Naive B cell (primary cell): ENCODE measurements around the gene SULF2. TPM values are rescaled to one million over a fixed set of nuclear protein-coding genes. Genes with fewer than 3 reads are reported as not detected.

Experiments
- ATAC-seq, 2 donors: fragments of 150-1000 bp; cut with Tn5 transposase; 2 replicates each; pipeline ENCODE4 v1.10.0; 2021; ENCODE audit warnings: low read depth in 2 of 2, mild to moderate bottlenecking in 2 of 2, moderate library complexity in 2 of 2
- DNase-seq: peaks from one replicate; pipeline ENCODE4 v3.0.0; 2022
- H3K27ac Mint-ChIP-seq, 6 donors: one replicate each; pipeline ENCODE4 v1.8.0; 2020 to 2022; ENCODE audit warnings: mild to moderate bottlenecking in 6 of 6, mixed read lengths in 6 of 6, moderate library complexity in 5 of 6, inconsistent platforms in 2 of 6
- H3K27me3 Mint-ChIP-seq, 3 donors: one replicate each; pipeline ENCODE4 v1.8.0; 2021 to 2022; ENCODE audit warnings: mixed read lengths in 3 of 3, mild to moderate bottlenecking in 1 of 3
- H3K36me3 Mint-ChIP-seq, 2 donors: one replicate each; pipeline ENCODE4 v1.8.0; 2020 to 2022; ENCODE audit warnings: mixed read lengths in 2 of 2, inconsistent platforms in 1 of 2, mild to moderate bottlenecking in 1 of 2
- H3K4me1 Mint-ChIP-seq, 3 donors: one replicate each; pipeline ENCODE4 v1.8.0; 2020 to 2022; ENCODE audit warnings: mixed read lengths in 3 of 3, inconsistent platforms in 1 of 3, mild to moderate bottlenecking in 1 of 3, moderate library complexity in 1 of 3
- H3K4me3 Mint-ChIP-seq, 8 donors: one replicate each; pipeline ENCODE4 v1.8.0; 2020 to 2022; ENCODE audit warnings: mild to moderate bottlenecking in 8 of 8, mixed read lengths in 8 of 8, moderate library complexity in 8 of 8, inconsistent platforms in 2 of 8
- H3K9me3 Mint-ChIP-seq, 7 donors: one replicate each; pipeline ENCODE4 v1.8.0; 2020 to 2022; ENCODE audit warnings: mixed read lengths in 7 of 7, mild to moderate bottlenecking in 5 of 7, inconsistent platforms in 2 of 7, moderate library complexity in 1 of 7
- polyA plus RNA-seq, 6 donors: library from polyadenylated mRNA; unstranded; fragments of 300-500 nt; fragmentation: Illumina TruSeq; gene quantifications; one replicate each; pipeline ENCODE4 v1.2.3, GENCODE V29; 2021; ENCODE audit warnings: low read depth in 6 of 6

SULF2 gene
- polyA plus RNA-seq, 6 donors from 2014 or later = 1.2 to 3.2 (median 2.6) TPM; not detected in 1

DNA sequence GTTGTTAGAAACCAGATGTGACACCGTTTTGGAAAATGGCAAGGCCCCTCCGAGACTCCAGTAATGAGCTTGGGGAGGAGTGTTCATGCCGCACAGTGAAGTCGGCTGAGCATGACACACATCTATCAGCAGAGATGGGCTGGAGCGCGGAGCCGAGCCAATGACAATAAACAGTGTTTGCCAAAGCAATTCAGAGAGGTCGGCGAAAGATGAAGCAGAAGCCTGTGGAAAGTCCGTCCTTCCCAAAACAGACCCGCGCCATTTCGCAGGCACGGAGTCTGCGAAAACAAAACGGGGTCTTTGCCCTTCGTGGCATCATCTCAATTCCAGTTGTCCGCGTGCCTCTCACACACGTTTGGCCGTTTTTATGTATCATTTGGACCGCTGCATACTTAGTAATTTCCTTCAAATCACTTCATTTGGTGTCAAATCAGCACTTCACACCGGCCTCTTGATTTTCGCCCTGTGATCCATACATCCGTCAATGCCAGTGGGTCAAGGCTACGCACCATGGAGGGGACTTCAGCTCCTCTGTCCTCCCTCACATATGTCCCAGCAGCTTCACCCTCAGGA is 71.3 kb downstream of the SULF2 start:
- Mint-ChIP-seq H3K27ac (peak overlapping the region in 2 of 6 donors; percentile 25 to 26), H3K9me3 (peaks cover 0 to 4% (median 0%) of the 10 kb centered on the region in 7 donors), H3K4me1 (peaks cover 3 to 5% (median 5%) of the 10 kb centered on the region in 3 donors), H3K4me3 (no peak overlapping the region), H3K27me3 (peaks cover 18 to 44% (median 22%) of the 10 kb centered on the region in 3 donors), H3K36me3 (peaks cover 0 to 8% of the 10 kb centered on the region in 2 donors)
- DNase-seq = no peak
- ATAC-seq = no peak

DNA sequence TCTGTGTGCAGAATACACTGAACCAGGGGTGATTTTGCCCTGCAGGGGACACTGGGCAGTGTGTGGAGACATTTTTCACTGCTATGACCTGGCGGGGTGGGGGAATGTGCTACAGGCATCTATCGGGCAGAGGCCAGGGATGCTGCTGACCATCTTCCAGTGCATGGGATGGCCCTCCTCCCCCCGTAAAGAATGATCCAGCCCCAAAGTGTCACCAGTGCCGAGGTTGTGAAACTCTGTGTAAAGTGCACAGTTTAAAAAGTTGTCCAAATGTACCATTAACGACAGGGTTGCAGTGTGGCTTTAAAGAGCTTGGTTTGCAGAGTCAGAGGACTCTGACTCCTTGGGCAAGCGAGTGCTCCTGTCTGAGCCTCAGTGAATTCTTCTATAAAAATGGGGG is 72.1 kb downstream of the SULF2 start:
- H3K36me3 Mint-ChIP-seq = peaks cover 0 to 8% of the 10 kb centered on the region in 2 donors
- peaks cover 0 to 4% (median 0%) of the 10 kb centered on the region in 7 donors for H3K9me3 Mint-ChIP-seq
- no peak overlapping the region for H3K27ac Mint-ChIP-seq
- DNase-seq (no peak), ATAC-seq (no peak)
- H3K27me3 Mint-ChIP-seq = peaks cover 18 to 44% (median 22%) of the 10 kb centered on the region in 3 donors
- H3K4me1 Mint-ChIP-seq = peaks cover 8 to 12% (median 12%) of the 10 kb centered on the region in 3 donors
- no peak overlapping the region for H3K4me3 Mint-ChIP-seq

DNA sequence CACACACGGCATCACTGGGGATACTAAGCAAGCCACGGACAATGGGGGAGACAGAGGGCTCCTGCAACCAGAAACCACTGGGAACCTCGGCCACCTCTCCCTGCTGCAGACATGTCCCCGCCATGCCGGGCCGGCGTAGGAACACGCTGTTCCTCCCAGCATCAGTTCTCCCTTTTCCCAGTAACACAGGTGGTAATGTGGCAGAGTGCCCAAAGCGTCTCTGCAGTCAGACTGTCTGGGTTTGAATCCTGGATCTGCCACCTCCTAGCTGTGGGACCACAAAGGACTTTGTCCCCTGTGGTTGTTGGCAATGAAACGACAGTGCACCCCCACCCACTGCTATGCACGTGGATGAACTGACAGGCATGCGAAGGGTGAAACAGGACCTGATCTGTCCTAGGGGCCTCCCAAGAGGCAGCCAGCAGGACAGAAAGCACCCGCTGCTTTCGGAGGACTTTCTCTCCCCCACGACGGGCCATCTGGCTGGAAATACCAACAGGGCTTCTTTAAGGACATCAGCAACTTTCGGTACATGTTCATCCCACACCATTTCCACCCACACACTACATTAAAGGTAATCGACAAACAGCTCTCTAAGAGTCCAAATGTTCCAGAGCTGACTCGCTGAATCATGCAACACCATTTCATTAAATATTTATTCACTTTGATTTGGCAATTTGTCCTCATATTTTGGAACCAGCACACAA is 74.1 kb downstream of the SULF2 start:
- ATAC-seq (no peak), DNase-seq (no peak)
- H3K27me3 Mint-ChIP-seq = peaks cover 22 to 44% (median 22%) of the 10 kb centered on the region in 3 donors

DNA sequence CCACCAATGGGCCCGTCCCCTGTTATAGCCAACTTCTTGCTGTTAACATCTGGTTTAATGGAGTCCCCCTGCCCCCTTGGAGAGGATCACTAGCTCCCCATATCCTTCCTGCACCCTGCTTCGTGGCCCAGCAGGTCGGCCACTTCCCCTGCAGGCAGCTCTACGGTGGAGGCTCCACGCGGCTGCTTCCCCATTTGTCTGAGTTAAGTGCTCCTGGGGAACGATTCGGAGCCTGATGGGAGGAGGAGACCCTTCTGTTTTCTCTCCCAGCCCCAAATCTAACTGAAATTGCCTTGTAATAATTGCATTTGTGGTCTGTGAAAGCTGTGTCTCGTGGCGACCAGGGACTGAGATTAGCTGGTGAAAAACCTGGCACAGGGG is 74.6 kb downstream of the SULF2 start:
- Mint-ChIP-seq H3K4me1 (peaks cover 12 to 19% (median 17%) of the 10 kb centered on the region in 3 donors), H3K4me3 (no peak overlapping the region), H3K9me3 (peaks cover 0 to 4% (median 0%) of the 10 kb centered on the region in 7 donors), H3K27me3 (peaks cover 22 to 42% (median 24%) of the 10 kb centered on the region in 3 donors), H3K36me3 (peaks cover 0 to 8% of the 10 kb centered on the region in 2 donors), H3K27ac (no peak overlapping the region)
- DNase-seq (no peak), ATAC-seq (no peak)

More for the DNA sequence above, 74.1 kb downstream of the SULF2 start:
- Mint-ChIP-seq H3K4me3 (no peak overlapping the region), H3K36me3 (peaks cover 0 to 8% of the 10 kb centered on the region in 2 donors), H3K27ac (no peak overlapping the region), H3K9me3 (peaks cover 0 to 4% (median 0%) of the 10 kb centered on the region in 7 donors), H3K4me1 (peaks cover 12 to 19% (median 17%) of the 10 kb centered on the region in 3 donors)

DNA sequence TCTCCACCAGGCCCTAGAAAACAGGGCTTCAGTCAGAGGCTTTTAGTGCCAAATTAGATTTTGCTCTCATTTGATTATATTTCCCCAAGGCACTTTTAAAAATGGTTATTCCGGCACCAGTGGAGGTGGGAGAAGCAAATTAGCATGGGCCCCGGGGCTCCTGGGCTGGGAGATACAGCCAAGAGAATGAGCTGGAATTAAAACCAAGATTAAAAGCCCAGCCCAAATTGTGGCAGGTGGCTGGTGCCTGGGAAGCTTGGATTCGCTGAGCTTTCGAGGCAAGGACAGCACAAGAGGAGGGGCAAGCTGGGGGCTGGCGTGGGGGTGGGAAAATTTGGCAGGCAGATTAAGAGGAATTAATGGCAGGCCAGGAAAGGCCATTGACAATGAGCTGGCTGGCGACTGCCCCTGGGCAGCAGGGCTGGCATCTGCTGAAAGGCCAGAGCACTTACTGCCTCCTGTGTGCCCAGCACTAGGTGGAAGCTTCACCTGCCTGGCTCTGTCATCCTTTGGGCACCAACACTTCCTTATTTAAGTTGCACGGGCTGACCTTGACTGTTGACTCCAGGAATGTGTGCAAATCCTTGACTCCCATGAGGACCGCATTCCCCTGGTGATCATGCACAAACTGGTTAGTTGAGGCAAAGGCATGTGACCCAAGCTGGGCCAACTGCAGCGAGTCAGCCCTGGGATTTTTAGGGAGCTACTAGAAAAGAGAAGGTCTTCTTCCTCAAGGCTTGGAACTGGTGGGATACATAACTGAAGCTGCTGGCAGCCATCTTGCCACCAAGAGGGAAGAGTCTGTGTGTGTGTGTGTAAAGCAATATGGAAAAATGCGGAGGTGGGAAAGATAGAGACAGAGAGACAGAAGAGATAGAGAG is 76.1 kb downstream of the SULF2 start:
- H3K4me1 Mint-ChIP-seq = peaks cover 12 to 19% (median 17%) of the 10 kb centered on the region in 3 donors
- peaks cover 0 to 4% (median 0%) of the 10 kb centered on the region in 7 donors for H3K9me3 Mint-ChIP-seq
- H3K36me3 Mint-ChIP-seq = peaks cover 0 to 8% of the 10 kb centered on the region in 2 donors
- H3K4me3 Mint-ChIP-seq = peak overlapping the region in 1 of 8 donors; percentile 1
- H3K27ac Mint-ChIP-seq = no peak overlapping the region
- peaks cover 17 to 36% (median 27%) of the 10 kb centered on the region in 3 donors for H3K27me3 Mint-ChIP-seq
- no peak for ATAC-seq
- no peak for DNase-seq

DNA sequence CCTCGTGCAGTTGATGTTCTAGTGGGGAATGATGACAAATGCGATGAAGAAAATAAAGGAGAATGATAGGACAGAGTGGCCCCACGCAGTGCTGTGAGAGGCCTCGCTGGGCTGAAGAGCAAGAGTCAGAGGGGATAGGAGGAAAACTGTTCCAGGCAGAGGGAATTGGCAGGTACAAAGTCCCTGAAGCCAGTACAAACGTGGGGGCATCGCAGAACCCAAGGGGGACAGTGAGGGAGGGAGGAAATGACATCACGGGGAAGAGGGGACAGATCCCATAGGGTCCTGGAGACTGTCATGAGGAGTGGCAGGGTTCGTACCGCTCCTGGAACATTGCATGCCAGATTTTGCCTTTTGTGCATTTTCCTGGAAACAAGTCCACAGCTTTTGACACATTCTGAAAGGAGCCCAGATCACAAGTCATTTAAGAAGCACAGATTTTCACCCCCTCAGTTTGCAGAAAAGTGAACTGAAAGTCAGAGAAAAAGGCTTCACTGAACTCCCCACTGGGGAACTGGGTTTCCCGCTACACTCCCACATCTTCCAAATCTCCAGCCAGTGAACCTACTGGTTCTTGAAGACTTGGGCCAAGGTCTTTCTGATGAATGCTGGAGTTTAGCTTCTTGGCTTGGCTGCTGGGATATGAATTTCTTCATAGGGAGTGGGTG is 77.0 kb downstream of the SULF2 start:
- Mint-ChIP-seq H3K27me3 (peaks cover 16 to 31% (median 25%) of the 10 kb centered on the region in 3 donors), H3K4me1 (peaks cover 12 to 19% (median 17%) of the 10 kb centered on the region in 3 donors), H3K27ac (peak overlapping the region in 2 of 6 donors; percentile 23 to 45), H3K9me3 (peaks cover 0 to 7% (median 0%) of the 10 kb centered on the region in 7 donors), H3K4me3 (peak overlapping the region in 1 of 8 donors; percentile 43), H3K36me3 (peaks cover 0 to 8% of the 10 kb centered on the region in 2 donors)
- DNase-seq (no peak), ATAC-seq (peak; percentile 46 to 60)

DNA sequence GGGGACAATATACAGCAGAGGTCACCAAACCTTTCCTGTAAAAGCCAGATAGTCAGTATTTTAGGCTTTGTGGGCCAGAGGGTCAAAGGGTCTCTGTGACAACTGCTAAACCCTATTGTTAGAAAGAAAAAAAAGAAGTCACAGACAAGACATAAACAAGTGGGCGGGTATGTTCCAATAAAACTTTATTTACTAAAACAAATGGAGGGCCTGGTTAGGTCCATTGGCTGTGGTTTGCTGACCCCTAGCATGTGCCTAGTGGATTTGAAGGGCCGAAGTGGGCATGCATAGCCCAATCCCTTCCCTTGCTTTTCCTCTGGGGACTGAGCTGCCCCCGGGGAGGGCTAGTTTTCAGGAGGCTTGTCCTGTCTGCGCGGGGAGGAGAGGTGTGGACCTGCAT is 78.9 kb downstream of the SULF2 start:
- H3K4me3 Mint-ChIP-seq = peak overlapping the region in 1 of 8 donors; percentile 3
- H3K36me3 Mint-ChIP-seq = peaks cover 0 to 8% of the 10 kb centered on the region in 2 donors
- peak overlapping the region in 1 of 6 donors; percentile 9 for H3K27ac Mint-ChIP-seq
- peaks cover 0 to 7% (median 0%) of the 10 kb centered on the region in 7 donors for H3K9me3 Mint-ChIP-seq
- H3K27me3 Mint-ChIP-seq = peaks cover 9 to 19% (median 19%) of the 10 kb centered on the region in 3 donors
- H3K4me1 Mint-ChIP-seq = peaks cover 12 to 19% (median 17%) of the 10 kb centered on the region in 3 donors
- ATAC-seq (no peak), DNase-seq (no peak)

DNA sequence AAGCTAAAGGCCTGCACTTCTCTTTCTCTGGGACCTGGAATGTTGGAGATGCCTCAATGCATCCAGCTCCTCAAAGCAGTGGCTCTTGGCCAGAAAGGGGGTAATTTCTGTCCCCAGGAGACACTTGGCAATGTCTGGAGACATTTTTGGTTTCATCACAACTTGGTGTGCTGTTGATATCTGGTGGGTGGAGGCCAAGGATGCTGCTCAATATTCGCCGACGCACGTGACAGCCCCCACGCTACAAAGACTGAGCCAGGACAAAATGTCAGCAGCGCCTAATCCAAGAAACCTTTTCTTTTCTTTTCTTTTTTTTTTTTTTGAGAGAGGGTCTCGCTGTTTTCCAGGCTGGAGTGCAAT is 79.8 kb downstream of the SULF2 start:
- Mint-ChIP-seq H3K4me3 (no peak overlapping the region), H3K27ac (peak overlapping the region in 1 of 6 donors; percentile 58), H3K4me1 (peaks cover 9 to 19% (median 17%) of the 10 kb centered on the region in 3 donors), H3K27me3 (peaks cover 8 to 24% (median 23%) of the 10 kb centered on the region in 3 donors), H3K9me3 (peaks cover 0 to 7% (median 0%) of the 10 kb centered on the region in 7 donors), H3K36me3 (peaks cover 0 to 8% of the 10 kb centered on the region in 2 donors)
- ATAC-seq (no peak), DNase-seq (no peak)

DNA sequence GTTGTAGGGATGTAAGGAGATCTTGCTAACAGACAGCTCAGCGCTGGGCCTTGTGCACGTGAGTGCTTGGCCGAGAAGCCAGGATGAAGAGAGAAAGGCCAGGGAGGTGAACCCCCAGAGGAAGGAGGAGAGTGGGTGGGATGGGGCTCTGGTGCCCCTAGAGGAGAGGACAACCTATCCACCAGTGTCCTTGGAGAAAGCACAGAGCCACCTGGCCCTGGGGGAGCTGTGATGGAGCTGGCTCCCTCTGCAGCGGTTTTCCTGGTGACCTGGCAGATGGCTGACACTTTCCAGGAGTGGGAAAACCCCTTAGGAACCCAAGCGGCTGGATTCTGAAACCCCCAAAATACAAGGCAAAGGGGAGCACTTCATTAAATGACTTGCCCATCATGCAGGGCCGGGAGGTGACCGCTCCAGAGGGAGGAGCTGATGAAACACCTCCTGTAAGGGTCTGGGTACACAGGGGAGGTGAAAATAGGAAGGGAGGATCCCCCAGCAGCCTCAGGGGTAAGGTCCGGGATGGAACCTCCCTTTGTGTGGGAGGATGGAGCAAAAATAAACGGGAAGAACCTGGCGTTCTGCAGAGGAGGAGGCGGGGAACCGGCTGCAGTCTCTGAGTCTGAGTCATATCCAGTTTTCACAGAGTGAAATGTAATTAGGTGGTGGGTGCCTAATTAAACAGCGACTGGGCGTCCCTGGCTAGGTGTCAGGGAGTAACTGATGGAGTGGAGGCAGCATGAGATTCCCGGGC is 80.4 kb downstream of the SULF2 start:
- Mint-ChIP-seq H3K9me3 (peaks cover 0 to 7% (median 0%) of the 10 kb centered on the region in 7 donors), H3K36me3 (peaks cover 0 to 7% of the 10 kb centered on the region in 2 donors), H3K27me3 (peaks cover 8 to 24% (median 22%) of the 10 kb centered on the region in 3 donors), H3K4me1 (peaks cover 9 to 19% (median 17%) of the 10 kb centered on the region in 3 donors), H3K4me3 (peak overlapping the region in 1 of 8 donors; percentile 47), H3K27ac (peak overlapping the region in 1 of 6 donors; percentile 39)
- ATAC-seq (no peak), DNase-seq (no peak)

DNA sequence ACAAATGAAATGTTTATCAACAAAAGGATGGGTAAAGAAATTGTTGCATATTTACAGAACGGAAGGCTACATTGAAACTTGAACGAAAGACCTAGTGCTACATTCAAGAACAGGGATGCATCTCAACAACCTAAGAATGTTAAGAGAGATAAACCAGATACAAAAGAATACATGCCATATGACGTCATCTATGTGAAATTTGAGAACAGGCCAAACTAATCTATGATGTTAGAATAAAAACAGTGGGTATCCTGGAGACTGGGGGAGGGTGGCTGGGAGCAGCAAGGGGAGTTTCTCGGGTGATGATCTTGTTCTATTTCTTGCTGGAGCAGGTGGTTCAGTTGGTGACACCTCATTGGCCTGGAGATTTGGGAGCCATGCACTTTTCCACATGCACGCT is 81.5 kb downstream of the SULF2 start:
- Mint-ChIP-seq H3K27ac (no peak overlapping the region), H3K27me3 (peaks cover 4 to 19% (median 14%) of the 10 kb centered on the region in 3 donors), H3K36me3 (no peaks in the 10 kb centered on the region), H3K4me3 (no peak overlapping the region), H3K4me1 (peaks cover 7 to 13% (median 10%) of the 10 kb centered on the region in 3 donors), H3K9me3 (peaks cover 0 to 7% (median 0%) of the 10 kb centered on the region in 7 donors)
- no peak for ATAC-seq
- no peak for DNase-seq

DNA sequence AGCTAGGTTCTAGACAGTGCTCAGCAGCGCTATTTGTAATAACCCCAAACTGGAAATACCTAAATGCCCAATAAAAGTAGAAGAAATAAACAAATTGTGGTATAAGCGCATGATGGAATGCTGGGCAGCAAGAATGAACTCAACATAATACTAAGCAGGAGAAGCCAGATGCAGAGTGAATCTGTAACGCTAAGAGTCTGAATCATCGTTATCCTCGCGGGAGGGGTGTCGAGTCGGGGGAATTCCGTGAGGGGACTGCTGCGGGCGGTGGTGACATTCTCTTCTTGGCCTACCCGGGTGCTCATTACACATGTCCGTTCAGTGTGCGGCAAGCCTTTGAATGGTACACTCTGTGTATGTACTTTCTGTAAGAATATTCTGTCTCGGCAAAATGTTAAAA is 83.7 kb downstream of the SULF2 start:
- DNase-seq (no peak), ATAC-seq (no peak)
- Mint-ChIP-seq H3K27ac (peak overlapping the region in 1 of 6 donors; percentile 2), H3K4me3 (no peak overlapping the region), H3K4me1 (no peaks in the 10 kb centered on the region), H3K9me3 (peaks cover 0 to 14% (median 0%) of the 10 kb centered on the region in 7 donors), H3K27me3 (peaks cover 4 to 19% (median 14%) of the 10 kb centered on the region in 3 donors), H3K36me3 (no peaks in the 10 kb centered on the region)

DNA sequence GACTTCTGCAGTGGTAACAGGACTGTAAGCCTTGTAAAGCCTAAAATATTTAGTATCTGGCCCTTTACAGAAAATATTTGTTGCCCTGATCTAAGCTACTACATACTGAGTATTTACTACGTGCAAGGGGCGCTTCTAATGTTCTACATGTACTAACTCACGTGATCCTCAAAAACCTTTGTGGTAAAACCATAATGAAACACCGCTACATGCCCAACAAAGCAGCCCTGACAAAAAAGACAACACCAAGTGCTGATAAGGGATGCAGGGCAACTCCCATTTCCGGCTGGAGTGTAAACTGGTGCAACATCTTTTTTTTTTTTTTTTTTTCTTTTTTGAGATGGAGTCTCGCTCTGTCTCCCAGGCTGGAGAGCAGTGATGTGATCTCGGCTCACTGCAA is 85.0 kb downstream of the SULF2 start:
- ATAC-seq (no peak), DNase-seq (no peak)
- Mint-ChIP-seq H3K27me3 (peaks cover 4 to 14% (median 12%) of the 10 kb centered on the region in 3 donors), H3K27ac (no peak overlapping the region), H3K9me3 (peaks cover 0 to 25% (median 4%) of the 10 kb centered on the region in 7 donors), H3K4me3 (no peak overlapping the region), H3K36me3 (peaks cover 0 to 2% of the 10 kb centered on the region in 2 donors), H3K4me1 (no peaks in the 10 kb centered on the region)
